SK-N-SH (cell line): ENCODE measurements around the gene MXRA8. TPM values are rescaled to one million over a fixed set of nuclear protein-coding genes. Genes with fewer than 3 reads are reported as not detected.

Experiments
- CTCF ChIA-PET: fragments of 300-600, 350-600 bp; formaldehyde crosslinking; extraction: SDS; loops from one replicate; lab custom pipeline; 2021; lab: Yijun Ruan, JAX
- POLR2A ChIA-PET: fragments of 350-600 bp; sonication (Branson Sonifier 250); formaldehyde crosslinking; extraction: SDS; loops from one replicate; lab custom pipeline; 2020; ENCODE audit warnings: antibody characterized with exemption, inconsistent platforms; lab: Yijun Ruan, JAX
- DNase-seq: peaks from one replicate; pipeline ENCODE4 v3.0.0; 2012
- H2AFZ ChIP-seq: fragments of 200-600 bp; sonication (generic); 2 replicates; pipeline ENCODE4 v1.8.1; 2016; ENCODE audit warnings: antibody characterized with exemption, mild to moderate bottlenecking, low read depth
- H3F3A ChIP-seq: fragments of 200-600 bp; sonication (generic); replicated peaks from 2 replicates; pipeline ENCODE3; 2016; ENCODE audit warnings: antibody characterized with exemption, mild to moderate bottlenecking; ENCODE audit not compliant: insufficient read depth
- H3K27ac ChIP-seq, 2 experiments: fragments of 200-500 bp in 1 of 2; fragments of 200-600 bp in 1 of 2; sonication (Bioruptor generic) in 1 of 2; sonication (generic), shearing (Covaris generic) in 1 of 2; 2 replicates each; pipeline versions ENCODE4 v1.5.1 to v1.6.1; 2014 to 2016; ENCODE audit warnings: low read depth in 2 of 2, inconsistent platforms in 1 of 2, low read length in 1 of 2, mild to moderate bottlenecking in 1 of 2, mixed read lengths in 1 of 2
- H3K27me3 ChIP-seq: fragments of 200-600 bp; sonication (generic), shearing (Covaris generic); 2 replicates; pipeline ENCODE4 v1.6.1; 2016; ENCODE audit warnings: mixed run types; ENCODE audit not compliant: insufficient read depth
- H3K36me3 ChIP-seq, 2 experiments: fragments of 200-500 bp in 1 of 2; fragments of 200-600 bp in 1 of 2; sonication (Bioruptor generic) in 1 of 2; sonication (generic) in 1 of 2; replicated peaks in 1 of 2; 2 replicates each; pipeline versions ENCODE3 to v1.5.1; 2014 to 2016; ENCODE audit warnings: low read length in 1 of 2, mild to moderate bottlenecking in 1 of 2; ENCODE audit not compliant: insufficient read depth in 2 of 2, control insufficient read depth in 1 of 2
- H3K4me1 ChIP-seq, 2 experiments: fragments of 200-500 bp in 1 of 2; fragments of 200-600 bp in 1 of 2; sonication (Bioruptor generic) in 1 of 2; sonication (generic), shearing (Covaris generic) in 1 of 2; 2 replicates each; pipeline versions ENCODE4 v1.5.1 to v1.6.1; 2014 to 2016; ENCODE audit warnings: low read depth in 1 of 2, low read length in 1 of 2, mixed run types in 1 of 2; ENCODE audit not compliant: insufficient read depth in 2 of 2, control insufficient read depth in 1 of 2
- H3K4me2 ChIP-seq: fragments of 200-600 bp; sonication (generic), shearing (Covaris generic); 2 replicates; pipeline ENCODE4 v1.6.1; 2017; ENCODE audit warnings: mixed run types
- H3K4me3 ChIP-seq, 2 experiments: fragments of 200-500 bp in 1 of 2; fragments of 200-600 bp in 1 of 2; sonication (Bioruptor generic) in 1 of 2; sonication (generic), shearing (Covaris generic) in 1 of 2; 2 replicates each; pipeline versions ENCODE4 v1.5.1 to v1.8.1; 2014 to 2016; ENCODE audit warnings: low read depth in 2 of 2, inconsistent platforms in 1 of 2, low read length in 1 of 2, mild to moderate bottlenecking in 1 of 2, mixed read lengths in 1 of 2, moderate library complexity in 1 of 2
- H3K79me2 ChIP-seq: fragments of 200-600 bp; sonication (generic); 2 replicates; pipeline ENCODE4 v1.8.1; 2017; ENCODE audit warnings: mild to moderate bottlenecking; ENCODE audit not compliant: insufficient read depth
- H3K9ac ChIP-seq: fragments of 200-600 bp; sonication (generic); 2 replicates; pipeline ENCODE4 v1.6.1; 2017; ENCODE audit warnings: mixed run types
- H3K9me2 ChIP-seq: fragments of 200-600 bp; sonication (generic); 2 replicates; pipeline ENCODE4 v1.6.1; 2017; ENCODE audit warnings: mixed run types
- H3K9me3 ChIP-seq: fragments of 200-600 bp; sonication (generic); 2 replicates; pipeline ENCODE4 v1.6.1; 2017; ENCODE audit warnings: mixed run types, mild to moderate bottlenecking, moderate library complexity
- H4K20me1 ChIP-seq: fragments of 200-600 bp; sonication (generic); 2 replicates; pipeline ENCODE4 v1.6.1; 2017; ENCODE audit warnings: mild to moderate bottlenecking, mixed run types; ENCODE audit not compliant: insufficient read depth
- EP300 ChIP-seq, 2 experiments: IDR thresholded peaks; 2 replicates each; pipeline versions ENCODE4 v1.4.0 to v1.6.1; 2012; ENCODE audit warnings: borderline replicate concordance in 1 of 2, low read depth in 1 of 2, low read length in 1 of 2
- FOXJ3 ChIP-seq: sonication (generic); formaldehyde crosslinking; IDR thresholded peaks from 2 replicates; pipeline ENCODE4 v1.5.1; 2020; ENCODE audit warnings: mild to moderate bottlenecking, missing genetic modification reagents
- FOXM1 ChIP-seq: IDR thresholded peaks from 2 replicates; pipeline ENCODE4 v1.4.0; 2012; ENCODE audit warnings: low read depth, mild to moderate bottlenecking
- GATA2 ChIP-seq: sonication (generic); formaldehyde crosslinking; IDR thresholded peaks from 2 replicates; pipeline ENCODE4 v1.5.0; 2020; ENCODE audit warnings: mild to moderate bottlenecking, missing genetic modification reagents
- JUND ChIP-seq: IDR thresholded peaks from 2 replicates; pipeline ENCODE4 v1.4.0; 2012
- MEF2A ChIP-seq: IDR thresholded peaks from 2 replicates; pipeline ENCODE4 v1.4.0; 2012; ENCODE audit warnings: low read depth, borderline replicate concordance
- MXI1 ChIP-seq: IDR thresholded peaks from 2 replicates; pipeline ENCODE4 v1.6.1; 2012; ENCODE audit warnings: mild to moderate bottlenecking, low read depth, low read length, improper control_type of control experiment
- NRF1 ChIP-seq: IDR thresholded peaks from 2 replicates; pipeline ENCODE4 v1.6.1; 2012; ENCODE audit warnings: low read depth, mild to moderate bottlenecking, low read length
- RFX5 ChIP-seq: IDR thresholded peaks from 2 replicates; pipeline ENCODE4 v1.6.1; 2012; ENCODE audit warnings: mild to moderate bottlenecking, improper control_type of control experiment, low read length
- SIN3A ChIP-seq: IDR thresholded peaks from 2 replicates; pipeline ENCODE4 v1.6.1; 2012; ENCODE audit warnings: low read depth, mild to moderate bottlenecking, low read length, moderate library complexity, borderline replicate concordance
- TEAD4 ChIP-seq: IDR thresholded peaks from 2 replicates; pipeline ENCODE4 v1.4.0; 2012; ENCODE audit warnings: mild to moderate bottlenecking, borderline replicate concordance; ENCODE audit not compliant: insufficient read depth
- WGBS: methylation state at CpG from one replicate; pipeline ENCODE4 v1.1.6; 2017; ENCODE audit warnings: low lambda C conversion rate; 5-methylcytosine and 5-hydroxymethylcytosine counted together
- polyA plus RNA-seq, 3 experiments: library from polyadenylated mRNA; depleted of rRNA; stranded (reverse); fragments of >200 nt; gene quantifications; 2 replicates each; pipeline ENCODE4 v1.2.3, GENCODE V29; 2012
- TF ChIP-seq, protein P1 (sequence below): IDR thresholded peaks from 2 replicates; pipeline ENCODE4; 2012
- TF ChIP-seq, protein P2 (sequence below): IDR thresholded peaks from 2 replicates; pipeline ENCODE4 v1.6.1; 2012; ENCODE audit warnings: mild to moderate bottlenecking, low read depth, low read length, moderate library complexity

The MXRA8 gene
- polyA plus RNA-seq, 1 of the 3 experiments (the other 2 are of a cell fraction): 2.5 TPM

DNA sequence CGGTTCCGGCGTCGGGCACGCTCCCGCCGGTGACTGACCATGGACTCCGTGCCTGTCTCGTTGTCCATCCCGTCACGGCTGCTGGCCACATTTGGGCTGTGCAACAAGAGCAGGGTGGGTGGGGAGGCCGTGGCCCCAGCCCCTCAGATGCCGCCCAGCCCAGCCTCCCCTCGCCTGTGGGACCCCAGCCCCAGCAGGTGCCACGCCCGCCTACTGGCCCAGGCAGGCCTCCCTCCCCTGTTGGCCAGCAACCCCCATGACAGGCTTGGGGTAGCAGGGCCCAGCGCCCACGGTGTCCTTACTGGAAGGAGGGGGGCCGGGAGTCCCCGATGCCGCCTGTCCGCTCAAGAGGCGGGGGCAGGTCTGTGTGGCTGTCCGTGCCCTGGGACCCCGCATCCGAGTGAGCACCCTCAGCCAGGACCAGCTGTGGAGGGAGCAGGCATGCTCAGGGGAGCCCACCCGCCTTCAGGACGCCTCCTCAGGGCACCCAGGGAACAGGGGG, 16.2 kb downstream of the MXRA8 start:
- peaks cover 30% of the 10 kb centered on the region for H3K79me2 ChIP-seq

DNA sequence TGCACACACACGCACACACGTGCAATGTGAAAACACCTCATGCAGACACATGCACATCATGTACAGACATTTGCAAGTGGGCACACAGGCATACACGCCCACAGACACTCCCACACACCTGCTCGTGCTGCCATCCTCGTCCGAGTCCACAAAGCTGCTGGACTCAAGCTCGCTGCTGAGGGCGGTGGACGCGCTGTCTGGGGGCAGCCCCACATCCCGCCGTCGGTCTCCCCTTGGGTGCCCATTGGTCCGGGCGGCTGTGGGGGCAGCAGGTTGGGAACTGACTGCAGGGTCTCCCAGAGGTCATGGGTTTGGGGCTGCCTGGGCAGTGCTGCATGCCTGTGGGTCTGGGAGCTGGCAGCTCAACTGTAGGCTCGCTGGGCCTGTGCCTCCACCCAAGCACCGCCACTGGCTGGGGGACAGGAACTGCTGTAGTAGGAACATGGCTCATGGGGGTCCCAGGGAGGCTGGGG, 16.8 kb downstream of the MXRA8 start:
- Histone ChIP-seq H3K9me3 (no peaks in the 10 kb centered on the region), H3K9me2 (no peaks in the 10 kb centered on the region), H3K27ac (no peak overlapping the region), H3K4me3 (no peak overlapping the region), H2AFZ (no peak overlapping the region), H3K79me2 (peaks cover 25% of the 10 kb centered on the region), H3K9ac (no peak overlapping the region), H3K36me3 (peaks cover 0 to 15% of the 10 kb centered on the region in 2 experiments), H3K27me3 (no peaks in the 10 kb centered on the region), H3K4me1 (peaks cover 0 to 5% of the 10 kb centered on the region in 2 experiments; a peak in 1 of 4 replicates), H3K4me2 (no peak overlapping the region), H3F3A (no peaks in the 10 kb centered on the region), H4K20me1 (peaks cover 36% of the 10 kb centered on the region)
- no peak for TF ChIP-seq EP300 (IDR thresholded peaks at IDR 0.05; ENCODE audit: borderline replicate concordance in 1 of 2, low read depth in 1 of 2, low read length in 1 of 2)
- no peak for TF ChIP-seq FOXJ3
- TF ChIP-seq RFX5: no peak
- no peak for TF ChIP-seq TEAD4
- TF ChIP-seq JUND: no peak
- TF ChIP-seq MXI1: no peak
- POLR2A ChIA-PET: no interaction called here
- CTCF ChIA-PET: no interaction called here
- no peak for DNase-seq
- 100% methylated on average over 10 of the region's 17 CpGs for WGBS

More for the DNA sequence above, 16.2 kb downstream of the MXRA8 start:
- Histone ChIP-seq H3K9ac (no peak overlapping the region), H3K9me3 (no peaks in the 10 kb centered on the region), H2AFZ (no peak overlapping the region), H3K4me2 (no peak overlapping the region), H4K20me1 (peaks cover 40% of the 10 kb centered on the region), H3K36me3 (peaks cover 0 to 15% of the 10 kb centered on the region in 2 experiments), H3K27me3 (no peaks in the 10 kb centered on the region), H3K4me3 (no peak overlapping the region), H3K9me2 (no peaks in the 10 kb centered on the region), H3F3A (no peaks in the 10 kb centered on the region), H3K27ac (no peak overlapping the region), H3K4me1 (peaks cover 0 to 6% of the 10 kb centered on the region in 2 experiments; a peak in 1 of 4 replicates)
- ChIA-PET POLR2A (no interaction called here), CTCF (interaction anchor here (1.0 to 4.8 kb wide), 2 partner anchors 10 to 30 kb away, joined by 3 to 34 read pairs; partner anchors contain the start of gene TAS1R3)
- WGBS: 93% methylated on average over 7 of the region's 28 CpGs
- DNase-seq: no peak
- TF ChIP-seq, protein P1, sequence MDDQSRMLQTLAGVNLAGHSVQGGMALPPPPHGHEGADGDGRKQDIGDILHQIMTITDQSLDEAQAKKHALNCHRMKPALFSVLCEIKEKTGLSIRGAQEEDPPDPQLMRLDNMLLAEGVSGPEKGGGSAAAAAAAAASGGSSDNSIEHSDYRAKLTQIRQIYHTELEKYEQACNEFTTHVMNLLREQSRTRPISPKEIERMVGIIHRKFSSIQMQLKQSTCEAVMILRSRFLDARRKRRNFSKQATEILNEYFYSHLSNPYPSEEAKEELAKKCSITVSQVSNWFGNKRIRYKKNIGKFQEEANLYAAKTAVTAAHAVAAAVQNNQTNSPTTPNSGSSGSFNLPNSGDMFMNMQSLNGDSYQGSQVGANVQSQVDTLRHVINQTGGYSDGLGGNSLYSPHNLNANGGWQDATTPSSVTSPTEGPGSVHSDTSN: no peak
- no peak for TF ChIP-seq SIN3A
- no peak for TF ChIP-seq NRF1
- no peak for TF ChIP-seq TEAD4
- no peak for TF ChIP-seq MEF2A
- TF ChIP-seq FOXM1: no peak
- no peak for TF ChIP-seq GATA2 (CRISPR knock-in tag)
- TF ChIP-seq, protein P2, sequence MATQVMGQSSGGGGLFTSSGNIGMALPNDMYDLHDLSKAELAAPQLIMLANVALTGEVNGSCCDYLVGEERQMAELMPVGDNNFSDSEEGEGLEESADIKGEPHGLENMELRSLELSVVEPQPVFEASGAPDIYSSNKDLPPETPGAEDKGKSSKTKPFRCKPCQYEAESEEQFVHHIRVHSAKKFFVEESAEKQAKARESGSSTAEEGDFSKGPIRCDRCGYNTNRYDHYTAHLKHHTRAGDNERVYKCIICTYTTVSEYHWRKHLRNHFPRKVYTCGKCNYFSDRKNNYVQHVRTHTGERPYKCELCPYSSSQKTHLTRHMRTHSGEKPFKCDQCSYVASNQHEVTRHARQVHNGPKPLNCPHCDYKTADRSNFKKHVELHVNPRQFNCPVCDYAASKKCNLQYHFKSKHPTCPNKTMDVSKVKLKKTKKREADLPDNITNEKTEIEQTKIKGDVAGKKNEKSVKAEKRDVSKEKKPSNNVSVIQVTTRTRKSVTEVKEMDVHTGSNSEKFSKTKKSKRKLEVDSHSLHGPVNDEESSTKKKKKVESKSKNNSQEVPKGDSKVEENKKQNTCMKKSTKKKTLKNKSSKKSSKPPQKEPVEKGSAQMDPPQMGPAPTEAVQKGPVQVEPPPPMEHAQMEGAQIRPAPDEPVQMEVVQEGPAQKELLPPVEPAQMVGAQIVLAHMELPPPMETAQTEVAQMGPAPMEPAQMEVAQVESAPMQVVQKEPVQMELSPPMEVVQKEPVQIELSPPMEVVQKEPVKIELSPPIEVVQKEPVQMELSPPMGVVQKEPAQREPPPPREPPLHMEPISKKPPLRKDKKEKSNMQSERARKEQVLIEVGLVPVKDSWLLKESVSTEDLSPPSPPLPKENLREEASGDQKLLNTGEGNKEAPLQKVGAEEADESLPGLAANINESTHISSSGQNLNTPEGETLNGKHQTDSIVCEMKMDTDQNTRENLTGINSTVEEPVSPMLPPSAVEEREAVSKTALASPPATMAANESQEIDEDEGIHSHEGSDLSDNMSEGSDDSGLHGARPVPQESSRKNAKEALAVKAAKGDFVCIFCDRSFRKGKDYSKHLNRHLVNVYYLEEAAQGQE: no peak
